GM18858 (cell line): Measurements from ENCODE around the gene ANXA1.
A peak's percentile ranks its signal among the peaks of the same experiment; 100 is the strongest.
"Not testable (repeated sequence)": the region's sequence is repeated elsewhere in the genome, so short reads cannot be mapped to it uniquely, and the experiment has no call there.

Experiments
- ATAC-seq: cut with Tn5 transposase; IDR thresholded peaks from one replicate; pipeline ENCODE4 v1.9.1; 2021; ENCODE audit not compliant: unreplicated experiment

The ANXA1 gene

GRCh38 chr9:73167614-73168013, 15.9 kb downstream of the ANXA1 start:
- no peak for ATAC-seq

- no peak for ATAC-seq
Measured at GRCh38 chr9:73168298-73168934, 16.8 kb downstream of the ANXA1 start.

- ATAC-seq = no peak
Measured at GRCh38 chr9:73170185-73170957, 18.7 kb downstream of the ANXA1 start.

- no peak for ATAC-seq
Measured at GRCh38 chr9:73172901-73173215, 21.2 kb downstream of the ANXA1 start.

- no peak for ATAC-seq
Measured at GRCh38 chr9:73173557-73174329, 22.1 kb downstream of the ANXA1 start.

GRCh38 chr9:73174330-73174980, 22.8 kb downstream of the ANXA1 start:
- no peak for ATAC-seq

- ATAC-seq = no peak
Measured at GRCh38 chr9:73176450-73176875, 24.8 kb downstream of the ANXA1 start.

- no peak for ATAC-seq
Measured at GRCh38 chr9:73178044-73178443, 26.4 kb downstream of the ANXA1 start.

GRCh38 chr9:73179589-73179988, 27.9 kb downstream of the ANXA1 start:
- no peak for ATAC-seq

- ATAC-seq = no peak
Measured at GRCh38 chr9:73180403-73180802, 28.7 kb downstream of the ANXA1 start.

GRCh38 chr9:73182928-73183327, 31.3 kb downstream of the ANXA1 start:
- ATAC-seq = no peak

GRCh38 chr9:73183428-73183827, 31.8 kb downstream of the ANXA1 start:
- ATAC-seq = no peak

GRCh38 chr9:73183917-73184861, 32.5 kb downstream of the ANXA1 start:
- ATAC-seq = no peak

- ATAC-seq = not testable (repeated sequence)
Measured at GRCh38 chr9:73191109-73191508, 39.4 kb downstream of the ANXA1 start.

GRCh38 chr9:73194284-73194683, 42.6 kb downstream of the ANXA1 start:
- ATAC-seq = no peak

GRCh38 chr9:73199448-73199847, 47.8 kb downstream of the ANXA1 start:
- ATAC-seq = no peak

GRCh38 chr9:73199886-73200285, 48.2 kb downstream of the ANXA1 start:
- no peak for ATAC-seq

- peak; percentile 63 for ATAC-seq
Measured at GRCh38 chr9:73200694-73201452, 49.2 kb downstream of the ANXA1 start.

GRCh38 chr9:73202980-73203379, 51.3 kb downstream of the ANXA1 start:
- no peak for ATAC-seq

- no peak for ATAC-seq
Measured at GRCh38 chr9:73204936-73205335, 53.3 kb downstream of the ANXA1 start.
